ENCODE measurements around the gene IREB2.

The IREB2 gene

GRCh38 chr15:78540141-78540870 is 102.3 kb downstream of the IREB2 start, which contains the start of gene PSMA4:
Gene PSMA4 (plus strand): TSS chr15:78540444. CDS start chr15:78541928, 1,484 bp downstream.
- peak; percentile 85; the same call in 1 of the 2 replicates for TF ChIP-seq TAF1 (IDR thresholded peaks at IDR 0.05; ENCODE audit: borderline replicate concordance, insufficient read depth, low read length)
- TF ChIP-seq FOXP2 (optimal IDR thresholded peaks at IDR 0.05; ENCODE audit: borderline replicate concordance, extremely low read depth, extremely low read length, insufficient read depth), result peak; percentile 19
- peak; percentile 25; the same call in 1 of the 2 replicates for TF ChIP-seq SIN3A (IDR thresholded peaks at IDR 0.05; ENCODE audit: borderline replicate concordance, insufficient read depth, low read length)
- TF ChIP-seq REST (IDR thresholded peaks at IDR 0.05; ENCODE audit: insufficient read depth in 1 of 2, low read depth in 2 of 2, low read length in 2 of 2), result peak; percentile 9 to 52; a peak in 1 of 4 replicates
- peak; percentile 96 for TF ChIP-seq POLR2AphosphoS5 (IDR thresholded peaks at IDR 0.05; ENCODE audit: low read depth, low read length)

- no peak for TF ChIP-seq POLR2AphosphoS5 (IDR thresholded peaks at IDR 0.05; ENCODE audit: low read depth, low read length)
- no peak for TF ChIP-seq REST (IDR thresholded peaks at IDR 0.05; ENCODE audit: insufficient read depth in 1 of 2, low read depth in 2 of 2, low read length in 2 of 2)
These were observed 103.1 kb downstream of the IREB2 start for GRCh38 chr15:78540871-78541743.

- no peak for TF ChIP-seq TAF1 (IDR thresholded peaks at IDR 0.05; ENCODE audit: borderline replicate concordance, insufficient read depth, low read length)
- TF ChIP-seq POLR2AphosphoS5 (IDR thresholded peaks at IDR 0.05; ENCODE audit: low read depth, low read length), result no peak
- no peak for TF ChIP-seq REST (IDR thresholded peaks at IDR 0.05; ENCODE audit: insufficient read depth in 1 of 2, low read depth in 2 of 2, low read length in 2 of 2)
These were observed 103.7 kb downstream of the IREB2 start for GRCh38 chr15:78541744-78542034.

GRCh38 chr15:78542647-78543046 is 104.6 kb downstream of the IREB2 start:
- no peak for TF ChIP-seq POLR2AphosphoS5 (IDR thresholded peaks at IDR 0.05; ENCODE audit: low read depth, low read length)
- no peak for TF ChIP-seq REST (IDR thresholded peaks at IDR 0.05; ENCODE audit: insufficient read depth in 1 of 2, low read depth in 2 of 2, low read length in 2 of 2)
- no peak for TF ChIP-seq FOXP2 (optimal IDR thresholded peaks at IDR 0.05; ENCODE audit: borderline replicate concordance, extremely low read depth, extremely low read length, insufficient read depth)
- TF ChIP-seq TAF1 (IDR thresholded peaks at IDR 0.05; ENCODE audit: borderline replicate concordance, insufficient read depth, low read length), result no peak
- TF ChIP-seq SIN3A (IDR thresholded peaks at IDR 0.05; ENCODE audit: borderline replicate concordance, insufficient read depth, low read length), result no peak
